DND-41 (cell line): ENCODE results near the gene SGIP1.

Experiments
- CTCF ChIP-seq: IDR thresholded peaks from 2 replicates; pipeline ENCODE4 v1.5.1; 2012; ENCODE audit warnings: borderline replicate concordance, low read length, moderate library complexity, mild to moderate bottlenecking; ENCODE audit not compliant: poor library complexity, severe bottlenecking; ENCODE audit errors: extremely low read depth
- EZH2 ChIP-seq: IDR thresholded peaks from 3 replicates; pipeline ENCODE4 v1.6.1; 2012; ENCODE audit warnings: borderline replicate concordance, low read depth, mild to moderate bottlenecking, moderate library complexity, low read length, inconsistent platforms; ENCODE audit not compliant: severe bottlenecking

- TF ChIP-seq CTCF (no peak), EZH2 (no peak)
Observed at GRCh38 chr1:66685265-66685664, 151.3 kb downstream of the SGIP1 start.
